Right lobe of liver (tissue), 6 donors: ENCODE measurements around the gene GPS2. TPM values are rescaled to one million over a fixed set of nuclear protein-coding genes. Genes with fewer than 3 reads are reported as not detected.

Source experiments
- ATAC-seq, 4 donors: fragments of 200-7000 bp; cut with Tn5 transposase; one replicate each; pipeline ENCODE4 v1.9.1; 2020; ENCODE audit warnings: mild to moderate bottlenecking in 4 of 4, moderate library complexity in 4 of 4
- DNase-seq, 3 donors: peaks; one replicate each; pipeline ENCODE4 v3.0.0-alpha.2; 2020
- H3K27ac ChIP-seq, 3 donors: fragments of 200-600 bp; one replicate each; pipeline ENCODE4 v1.8.0; 2022
- H3K27me3 ChIP-seq, 2 donors: fragments of 200-600 bp; one replicate each; pipeline ENCODE4 v1.8.0; 2022
- H3K36me3 ChIP-seq, 4 donors: fragments of 200-600 bp; sonication (generic) in 1 of 4; one replicate each; pipeline versions ENCODE4 v1.5.1 to v1.8.0; 2017 to 2022; ENCODE audit warnings: control low read depth in 1 of 4
- H3K4me1 ChIP-seq, 4 donors: fragments of 200-600 bp; sonication (generic) in 1 of 4; one replicate each; pipeline versions ENCODE4 v1.5.1 to v1.8.0; 2017 to 2022; ENCODE audit warnings: control low read depth in 1 of 4
- H3K4me3 ChIP-seq, 3 donors: fragments of 200-600 bp; one replicate each; pipeline ENCODE4 v1.8.0; 2022
- H3K9me3 ChIP-seq, 4 donors: fragments of 200-600 bp; sonication (generic) in 1 of 4; one replicate each; pipeline versions ENCODE4 v1.5.1 to v1.8.0; 2017 to 2022; ENCODE audit warnings: control low read depth in 1 of 4
- POLR2A ChIP-seq: fragments of 450-650 bp; IDR thresholded peaks from one replicate; pipeline ENCODE4 v1.6.1; 2017; ENCODE audit warnings: antibody characterized with exemption, mild to moderate bottlenecking
- WGBS: methylation state at CpG from one replicate; pipeline ENCODE4 v1.1.6; 2018; ENCODE audit warnings: low coverage, low lambda C conversion rate; ENCODE audit not compliant: insufficient coverage; ENCODE audit errors: missing lambda C conversion rate; 5-methylcytosine and 5-hydroxymethylcytosine counted together
- intact Hi-C, 2 donors: fragments of 100-400 bp; cut with DNase I; formaldehyde crosslinking; loops; one replicate each; pipeline versions ENCODE4 v1.11.2 to v1.14.1; 2022
- total RNA-seq, 6 experiments: library from RNA; depleted of rRNA in 2 of 6; stranded (reverse); fragments of >200 nt in 2 of 6; fragmentation: NEBNext Ultra II Directional in 3 of 6; extraction: Animal tissue kit (Norgen Biotek cat#: 25700) in 3 of 6; gene quantifications; one replicate each; pipeline versions ENCODE4 v1.1.0 to v1.2.4, GENCODE V29; 2016 to 2023
- TF ChIP-seq, protein P1 (sequence below), 4 donors: fragments of 200-600 bp in 3 of 4; fragments of 450-650 bp in 1 of 4; IDR thresholded peaks; one replicate each; pipeline versions ENCODE4 v1.5.1 to v1.8.0; 2016 to 2022; ENCODE audit warnings: antibody characterized with exemption in 4 of 4, mild to moderate bottlenecking in 2 of 4
- donor health status: DM: no; HTN: yes; CAD: no.
- donor health status: DM: no; HTN: no; CAD: no.
- donor health status: DM: no; HTN: no; CAD: no.
- donor health status: DM: no; HTN: yes; CAD: no.
- donor health status: DM: no; HTN: yes; CAD: no.

The GPS2 gene
- total RNA-seq, 6 experiments from 2014 or later = 22.0 to 48.1 (median 23.2) TPM

DNA sequence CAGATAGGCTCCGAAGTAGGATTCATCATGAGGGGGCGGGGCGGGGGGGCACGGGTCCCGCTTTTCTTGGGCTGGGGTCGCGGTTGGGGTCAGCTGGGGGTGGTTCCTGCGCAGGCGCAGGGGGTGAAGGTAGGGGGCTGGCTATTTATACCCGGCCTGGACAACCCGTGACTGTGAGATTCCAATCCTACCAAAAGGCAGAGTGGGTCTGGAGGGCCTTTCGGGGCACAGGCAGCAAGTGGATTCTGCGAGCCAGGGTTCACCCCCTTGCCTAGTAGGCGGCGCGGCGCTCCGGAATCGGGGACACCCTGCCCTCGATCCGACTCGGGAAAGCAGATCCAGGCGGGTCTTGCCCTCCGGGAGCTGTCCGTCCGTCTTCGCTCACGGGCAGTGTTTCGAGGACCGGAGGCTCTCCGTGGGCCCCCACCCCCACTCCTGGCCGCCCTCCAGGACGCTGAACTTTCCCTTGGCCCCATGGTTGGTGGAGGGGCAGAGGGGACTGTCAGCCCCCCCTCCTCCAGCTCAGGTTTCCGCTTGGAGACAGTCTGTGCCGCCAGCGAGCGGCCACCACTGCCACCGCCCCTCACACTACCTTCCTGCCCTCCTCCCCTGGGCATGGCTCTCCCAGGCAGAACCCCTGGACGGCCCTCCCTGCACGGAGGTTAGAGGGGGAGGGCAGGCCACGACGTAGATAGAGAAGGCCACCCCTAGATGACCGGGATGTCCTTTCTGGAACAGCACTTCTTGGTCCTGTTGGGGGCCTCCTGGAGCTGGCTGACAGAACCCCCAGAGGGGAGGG is 33.0 kb downstream of the GPS2 start:
- TF ChIP-seq, protein P1, sequence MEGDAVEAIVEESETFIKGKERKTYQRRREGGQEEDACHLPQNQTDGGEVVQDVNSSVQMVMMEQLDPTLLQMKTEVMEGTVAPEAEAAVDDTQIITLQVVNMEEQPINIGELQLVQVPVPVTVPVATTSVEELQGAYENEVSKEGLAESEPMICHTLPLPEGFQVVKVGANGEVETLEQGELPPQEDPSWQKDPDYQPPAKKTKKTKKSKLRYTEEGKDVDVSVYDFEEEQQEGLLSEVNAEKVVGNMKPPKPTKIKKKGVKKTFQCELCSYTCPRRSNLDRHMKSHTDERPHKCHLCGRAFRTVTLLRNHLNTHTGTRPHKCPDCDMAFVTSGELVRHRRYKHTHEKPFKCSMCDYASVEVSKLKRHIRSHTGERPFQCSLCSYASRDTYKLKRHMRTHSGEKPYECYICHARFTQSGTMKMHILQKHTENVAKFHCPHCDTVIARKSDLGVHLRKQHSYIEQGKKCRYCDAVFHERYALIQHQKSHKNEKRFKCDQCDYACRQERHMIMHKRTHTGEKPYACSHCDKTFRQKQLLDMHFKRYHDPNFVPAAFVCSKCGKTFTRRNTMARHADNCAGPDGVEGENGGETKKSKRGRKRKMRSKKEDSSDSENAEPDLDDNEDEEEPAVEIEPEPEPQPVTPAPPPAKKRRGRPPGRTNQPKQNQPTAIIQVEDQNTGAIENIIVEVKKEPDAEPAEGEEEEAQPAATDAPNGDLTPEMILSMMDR (IDR thresholded peaks at IDR 0.05) = no peak
- intact Hi-C loops = no loop called here
- Histone ChIP-seq H3K4me3 (peak overlapping the region; percentile 22 to 61 (median 53)), H3K36me3 (no peaks in the 10 kb centered on the region), H3K27me3 (no peaks in the 10 kb centered on the region), H3K4me1 (peaks cover 0 to 20% (median 2%) of the 10 kb centered on the region in 4 donors), H3K27ac (peak overlapping the region in 1 of 3 donors; percentile 73), H3K9me3 (no peaks in the 10 kb centered on the region)
- peak in 2 of 3 donors; percentile 48 to 57 for DNase-seq
- ATAC-seq = no peak
- 3% methylated on average over 14 of the region's 43 CpGs for WGBS

DNA sequence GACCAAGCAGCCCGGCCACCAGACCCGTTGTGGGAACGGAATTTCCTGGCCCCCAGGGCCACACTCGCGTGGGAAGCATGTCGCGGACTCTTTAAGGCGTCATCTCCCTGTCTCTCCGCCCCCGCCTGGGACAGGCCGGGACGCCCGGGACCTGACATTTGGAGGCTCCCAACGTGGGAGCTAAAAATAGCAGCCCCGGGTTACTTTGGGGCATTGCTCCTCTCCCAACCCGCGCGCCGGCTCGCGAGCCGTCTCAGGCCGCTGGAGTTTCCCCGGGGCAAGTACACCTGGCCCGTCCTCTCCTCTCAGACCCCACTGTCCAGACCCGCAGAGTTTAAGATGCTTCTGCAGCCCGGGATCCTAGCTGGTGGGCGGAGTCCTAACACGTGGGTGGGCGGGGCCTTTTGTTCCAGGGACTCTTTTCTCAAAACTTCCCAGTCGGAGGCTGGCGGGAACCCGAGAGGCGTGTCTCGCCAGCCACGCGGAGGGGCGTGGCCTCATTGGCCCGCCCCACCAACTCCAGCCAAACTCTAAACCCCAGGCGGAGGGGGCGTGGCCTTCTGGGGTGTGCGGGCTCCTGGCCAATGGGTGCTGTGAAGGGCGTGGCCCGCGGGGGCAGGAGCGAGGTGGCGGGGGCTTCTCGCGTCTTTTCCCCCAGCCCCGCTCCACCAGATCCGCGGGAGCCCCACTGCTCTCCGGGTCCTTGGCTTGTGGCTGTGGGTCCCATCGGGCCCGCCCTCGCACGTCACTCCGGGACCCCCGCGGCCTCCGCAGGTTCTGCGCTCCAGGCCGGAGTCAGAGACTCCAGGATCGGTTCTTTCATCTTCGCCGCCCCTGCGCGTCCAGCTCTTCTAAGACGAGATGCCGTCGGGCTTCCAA is 33.8 kb downstream of the GPS2 start, which contains the start of gene SLC2A4:
SLC2A4 (plus strand) TSS at position 645 of the 879 bp plus-strand sequence; CDS start at position 862, 217 bp downstream.
- intact Hi-C loops = no loop called here
- WGBS = 0% methylated on average over 33 of the region's 71 CpGs

GRCh38 chr17:7280519-7281073 is 34.6 kb downstream of the GPS2 start:
- WGBS = 0% methylated on average over 16 of the region's 29 CpGs
- H3K4me3 ChIP-seq = peak overlapping the region; percentile 22 to 61 (median 43)
- no peaks in the 10 kb centered on the region for H3K27me3 ChIP-seq
- intact Hi-C loops = no loop called here
- H3K9me3 ChIP-seq = no peaks in the 10 kb centered on the region
- H3K27ac ChIP-seq = peak overlapping the region in 2 of 3 donors; percentile 73
- DNase-seq (peak; percentile 80 to 87 (median 83)), ATAC-seq (peak; percentile 82 to 89 (median 86))
- H3K36me3 ChIP-seq = no peaks in the 10 kb centered on the region
- no peak for TF ChIP-seq POLR2A
- TF ChIP-seq, protein P1 (IDR thresholded peaks at IDR 0.05) = peak; percentile 92 to 97 (median 96)
- H3K4me1 ChIP-seq = peaks cover 0 to 20% (median 2%) of the 10 kb centered on the region in 4 donors

More for the DNA sequence above, 33.8 kb downstream of the GPS2 start, which contains the start of gene SLC2A4:
- ATAC-seq = peak; percentile 86 to 91 (median 90)
- Histone ChIP-seq H3K9me3 (no peaks in the 10 kb centered on the region), H3K36me3 (no peaks in the 10 kb centered on the region), H3K4me3 (peak within 1 kb of the TSS; percentile 22 to 61 (median 53)), H3K27ac (peak within 1 kb of the TSS in 2 of 3 donors; percentile 73), H3K4me1 (peaks cover 0 to 20% (median 2%) of the 10 kb centered on the region in 4 donors), H3K27me3 (no peaks in the 10 kb centered on the region)
- peak; percentile 96 to 97 (median 97) for DNase-seq
- TF ChIP-seq, protein P1 (IDR thresholded peaks at IDR 0.05) = no peak
- no peak for TF ChIP-seq POLR2A

GRCh38 chr17:7279448-7279847 is 35.7 kb downstream of the GPS2 start:
- Histone ChIP-seq H3K4me1 (peaks cover 0 to 20% (median 2%) of the 10 kb centered on the region in 4 donors), H3K27ac (no peak overlapping the region), H3K4me3 (no peak overlapping the region), H3K27me3 (no peaks in the 10 kb centered on the region), H3K9me3 (no peaks in the 10 kb centered on the region), H3K36me3 (no peaks in the 10 kb centered on the region)
- DNase-seq (no peak), ATAC-seq (no peak)
- WGBS = 64% methylated on average over 6 of the region's 8 CpGs
- TF ChIP-seq, protein P1 (IDR thresholded peaks at IDR 0.05) = no peak
- TF ChIP-seq POLR2A = no peak
- intact Hi-C loops = loop anchor here in 1 of 2 donors (10.0 kb wide), 1 partner anchor 65 kb away; no protein-coding TSS in a partner anchor
